ENCODE measurements around the gene EIF4G3. TPM values are rescaled to one million over a fixed set of nuclear protein-coding genes. Genes with fewer than 3 reads are reported as not detected.

Gene EIF4G3
- total RNA-seq, 1 experiment from 2014 or later = 72.0 TPM

GRCh38 chr1:21118167-21118566 is 58.5 kb downstream of the EIF4G3 start:
- H4K91ac ChIP-seq (ENCODE audit: insufficient read length, low read depth, low read length) = no peak overlapping the region
- H3K36me3 Mint-ChIP-seq (ENCODE audit: insufficient read depth in 1 of 3, low read depth in 3 of 3) = peaks cover 6 to 9% (median 7%) of the 10 kb centered on the region in 3 experiments; a peak in 6 of 7 replicates
- H2BK15ac ChIP-seq (ENCODE audit: low read depth, low read length) = no peak overlapping the region
- no peak overlapping the region for H3K23ac ChIP-seq (ENCODE audit: insufficient read length, low read depth, low read length)
- no peak overlapping the region for H3K56ac ChIP-seq (ENCODE audit: insufficient read length, low read depth, low read length)
- H3K79me1 ChIP-seq (ENCODE audit: insufficient read depth, low read depth, low read length, poor library complexity, severe bottlenecking) = peaks cover 8% of the 10 kb centered on the region
- no peak overlapping the region for H2BK5ac ChIP-seq (ENCODE audit: insufficient read length, low read length)
- WGBS (ENCODE audit: extremely low coverage, insufficient read length, low lambda C conversion rate) = no CpG with 5 or more reads among the region's 6 CpGs
- H3K9me3 Mint-ChIP-seq = no peaks in the 10 kb centered on the region
- H4K5ac ChIP-seq (ENCODE audit: insufficient read length, low read depth, low read length) = no peak overlapping the region
- no peak overlapping the region for H3K9ac ChIP-seq (ENCODE audit: extremely low read depth, insufficient read length, low read length)
- H2BK120ac ChIP-seq (ENCODE audit: low read depth, low read length, poor library complexity, severe bottlenecking) = no peak overlapping the region
- no peak overlapping the region for H3K27ac Mint-ChIP-seq
- H3K27ac ChIP-seq (ENCODE audit: insufficient read length, low read depth, low read length) = no peak overlapping the region
- no peak overlapping the region for H3T11ph ChIP-seq (ENCODE audit: low read length)
- H3K4me3 Mint-ChIP-seq = no peak overlapping the region
- H3K4me1 Mint-ChIP-seq = peaks cover 6 to 7% of the 10 kb centered on the region in 2 experiments
- no peaks in the 10 kb centered on the region for H3K4me1 ChIP-seq (ENCODE audit: insufficient read depth, low read length)
- no peak for DNase-seq
- no peak overlapping the region for H4K8ac ChIP-seq (replicated peaks; ENCODE audit: insufficient read length, low read depth, low read length)
- H3K27me3 Mint-ChIP-seq (ENCODE audit: low read depth) = no peaks in the 10 kb centered on the region
- no peak overlapping the region for H2BK20ac ChIP-seq (ENCODE audit: low read depth, low read length, poor library complexity, severe bottlenecking)
- no peak overlapping the region for H3K4me2 ChIP-seq (ENCODE audit: insufficient read depth, insufficient read length, low read length)
- H2AK5ac ChIP-seq (ENCODE audit: insufficient read length, low read length) = no peak overlapping the region
- H3K14ac ChIP-seq (ENCODE audit: insufficient read depth, low read length) = no peak overlapping the region
- H4K20me1 ChIP-seq (ENCODE audit: control insufficient read depth, insufficient read depth, insufficient read length) = no peaks in the 10 kb centered on the region
- no peaks in the 10 kb centered on the region for H3K9me3 ChIP-seq (ENCODE audit: control insufficient read depth, low read depth, low read length)
- H3K79me2 ChIP-seq (ENCODE audit: insufficient read depth, low read length) = peaks cover 4% of the 10 kb centered on the region; the same call in 1 of the 2 replicates
- H2BK12ac ChIP-seq (ENCODE audit: insufficient read length, low read depth, low read length) = no peak overlapping the region
- no peak overlapping the region for H2AFZ ChIP-seq (ENCODE audit: low read length)
- no peak overlapping the region for H3K18ac ChIP-seq (ENCODE audit: insufficient read length, low read depth, low read length)
- H3K27me3 ChIP-seq (ENCODE audit: insufficient read depth, low read length) = no peaks in the 10 kb centered on the region
- no peak overlapping the region for H3K4ac ChIP-seq (ENCODE audit: low read depth, low read length)
- TF ChIP-seq, protein P1, sequence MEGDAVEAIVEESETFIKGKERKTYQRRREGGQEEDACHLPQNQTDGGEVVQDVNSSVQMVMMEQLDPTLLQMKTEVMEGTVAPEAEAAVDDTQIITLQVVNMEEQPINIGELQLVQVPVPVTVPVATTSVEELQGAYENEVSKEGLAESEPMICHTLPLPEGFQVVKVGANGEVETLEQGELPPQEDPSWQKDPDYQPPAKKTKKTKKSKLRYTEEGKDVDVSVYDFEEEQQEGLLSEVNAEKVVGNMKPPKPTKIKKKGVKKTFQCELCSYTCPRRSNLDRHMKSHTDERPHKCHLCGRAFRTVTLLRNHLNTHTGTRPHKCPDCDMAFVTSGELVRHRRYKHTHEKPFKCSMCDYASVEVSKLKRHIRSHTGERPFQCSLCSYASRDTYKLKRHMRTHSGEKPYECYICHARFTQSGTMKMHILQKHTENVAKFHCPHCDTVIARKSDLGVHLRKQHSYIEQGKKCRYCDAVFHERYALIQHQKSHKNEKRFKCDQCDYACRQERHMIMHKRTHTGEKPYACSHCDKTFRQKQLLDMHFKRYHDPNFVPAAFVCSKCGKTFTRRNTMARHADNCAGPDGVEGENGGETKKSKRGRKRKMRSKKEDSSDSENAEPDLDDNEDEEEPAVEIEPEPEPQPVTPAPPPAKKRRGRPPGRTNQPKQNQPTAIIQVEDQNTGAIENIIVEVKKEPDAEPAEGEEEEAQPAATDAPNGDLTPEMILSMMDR (conservative IDR thresholded peaks at IDR 0.05) = no peak
- no peaks in the 10 kb centered on the region for H3K23me2 ChIP-seq (ENCODE audit: insufficient read length, low read depth, low read length, poor library complexity, severe bottlenecking)
